ENCODE results near the gene C1GALT1.

The C1GALT1 gene

GRCh38 chr7:7210475-7211237, 28.3 kb downstream of the C1GALT1 start:
- Histone ChIP-seq H3K36me3 (ENCODE audit: insufficient read depth, low read length) (peaks cover 45% of the 10 kb centered on the region), H3K4me2 (ENCODE audit: low read length) (no peak overlapping the region), H3F3A (ENCODE audit: insufficient read depth, low read length) (no peaks in the 10 kb centered on the region), H3K4me1 (ENCODE audit: insufficient read depth, low read length, severe bottlenecking) (no peaks in the 10 kb centered on the region), H2AFZ (ENCODE audit: low read length) (no peak overlapping the region), H3K4me3 (ENCODE audit: low read depth, low read length, poor library complexity, severe bottlenecking) (no peak overlapping the region), H3K27me3 (ENCODE audit: insufficient read depth, low read length) (no peaks in the 10 kb centered on the region), H3K9me2 (ENCODE audit: low read depth, low read length) (no peaks in the 10 kb centered on the region), H3K9ac (ENCODE audit: low read length) (no peak overlapping the region), H3K27ac (ENCODE audit: low read depth, low read length, poor library complexity, severe bottlenecking) (no peak overlapping the region), H4K20me1 (ENCODE audit: insufficient read depth, low read length) (no peaks in the 10 kb centered on the region), H3K79me2 (ENCODE audit: insufficient read depth, low read length) (peaks cover 77% of the 10 kb centered on the region), H3K9me3 (ENCODE audit: low read length) (no peaks in the 10 kb centered on the region)
- TF ChIP-seq CTCF (IDR thresholded peaks at IDR 0.05; ENCODE audit: low read length), result no peak

DNA sequence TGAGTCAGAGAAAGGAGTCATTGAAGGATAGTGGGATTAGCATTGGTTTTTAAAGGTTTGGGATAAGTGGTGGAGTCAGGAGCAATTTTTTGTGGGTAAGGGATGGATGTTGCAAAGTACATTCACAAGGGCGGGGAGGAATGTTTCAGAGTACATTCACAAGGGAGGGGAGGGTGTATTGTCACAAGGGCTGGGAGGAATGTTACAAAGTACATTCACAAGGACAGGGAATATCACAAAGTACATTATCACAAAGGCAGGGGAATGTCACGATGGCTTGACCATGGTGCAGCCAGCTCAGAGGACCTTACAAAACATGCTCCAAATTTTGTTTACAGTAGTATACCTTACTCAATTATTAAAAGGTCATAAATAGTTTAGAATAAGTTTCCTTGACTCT, 30.3 kb downstream of the C1GALT1 start:
- H3K79me2 ChIP-seq (ENCODE audit: insufficient read depth, low read length), result peaks cover 58% of the 10 kb centered on the region
- H2AFZ ChIP-seq (ENCODE audit: low read length), result no peak overlapping the region
- no peaks in the 10 kb centered on the region for H3K27me3 ChIP-seq (ENCODE audit: insufficient read depth, low read length)
- H3K36me3 ChIP-seq (ENCODE audit: insufficient read depth, low read length), result peaks cover 61% of the 10 kb centered on the region
- H3K9me3 ChIP-seq (ENCODE audit: low read length), result no peaks in the 10 kb centered on the region
- no peak overlapping the region for H3K27ac ChIP-seq (ENCODE audit: low read depth, low read length, poor library complexity, severe bottlenecking)
- no peaks in the 10 kb centered on the region for H4K20me1 ChIP-seq (ENCODE audit: insufficient read depth, low read length)
- no peak overlapping the region for H3K9ac ChIP-seq (ENCODE audit: low read length)
- no peak for TF ChIP-seq EZH2 (IDR thresholded peaks at IDR 0.05; ENCODE audit: borderline replicate concordance, low read length)
- TF ChIP-seq CTCF (IDR thresholded peaks at IDR 0.05; ENCODE audit: low read length), result no peak
- H3F3A ChIP-seq (ENCODE audit: insufficient read depth, low read length), result no peaks in the 10 kb centered on the region
- no peak overlapping the region for H3K4me2 ChIP-seq (ENCODE audit: low read length)
- H3K4me3 ChIP-seq (ENCODE audit: low read depth, low read length, poor library complexity, severe bottlenecking), result no peak overlapping the region
- no peaks in the 10 kb centered on the region for H3K9me2 ChIP-seq (ENCODE audit: low read depth, low read length)
- no peaks in the 10 kb centered on the region for H3K4me1 ChIP-seq (ENCODE audit: insufficient read depth, low read length, severe bottlenecking)

DNA sequence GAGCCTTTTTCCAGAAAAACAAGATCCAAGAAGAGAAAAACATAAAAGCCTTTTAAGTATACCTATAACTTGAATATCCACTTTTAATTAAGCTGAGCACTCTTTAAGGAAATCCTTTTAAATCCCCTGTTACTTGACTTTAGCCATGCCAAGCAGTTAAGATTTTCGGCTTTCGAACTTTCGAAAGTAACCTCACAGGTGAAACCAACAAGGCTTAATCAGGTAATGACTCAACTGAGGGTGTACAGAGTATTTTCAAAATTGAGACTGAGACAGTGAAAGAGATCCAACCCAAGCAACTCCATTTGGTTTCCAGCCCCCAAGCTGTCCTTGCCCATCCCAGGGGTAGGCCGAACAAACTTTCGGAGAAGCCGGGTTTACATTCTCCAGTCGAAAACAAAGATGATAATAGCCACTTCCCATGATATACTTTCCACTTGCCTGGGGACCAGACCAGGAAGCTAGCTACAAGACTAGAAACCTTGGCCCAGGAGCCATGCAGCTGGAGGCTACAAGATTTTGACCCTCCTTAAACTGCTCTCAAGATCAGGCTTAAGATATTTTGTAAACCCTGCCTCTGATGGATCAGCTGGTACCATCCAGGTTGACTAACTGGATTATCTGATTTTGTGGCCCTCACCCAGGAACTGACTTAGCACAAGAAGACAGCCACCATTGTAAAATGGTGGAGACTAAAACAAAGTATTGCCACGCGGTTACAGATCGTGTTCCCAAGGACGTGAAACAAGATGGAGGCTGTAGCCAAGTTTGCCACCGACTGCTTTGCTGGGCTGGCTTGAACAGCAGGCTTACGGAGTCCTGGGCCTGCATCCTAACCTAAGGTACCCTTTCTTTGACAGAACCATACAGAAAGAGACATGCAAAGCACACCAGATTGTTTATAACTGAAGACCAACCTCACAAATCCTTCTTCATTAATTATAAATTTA, 32.3 kb downstream of the C1GALT1 start:
- H3K9ac ChIP-seq (ENCODE audit: low read length), result no peak overlapping the region
- peaks cover 64% of the 10 kb centered on the region for H3K36me3 ChIP-seq (ENCODE audit: insufficient read depth, low read length)
- H3K27me3 ChIP-seq (ENCODE audit: insufficient read depth, low read length), result no peaks in the 10 kb centered on the region
- no peaks in the 10 kb centered on the region for H3K4me1 ChIP-seq (ENCODE audit: insufficient read depth, low read length, severe bottlenecking)
- H4K20me1 ChIP-seq (ENCODE audit: insufficient read depth, low read length), result no peaks in the 10 kb centered on the region
- H3K27ac ChIP-seq (ENCODE audit: low read depth, low read length, poor library complexity, severe bottlenecking), result no peak overlapping the region
- H3K4me3 ChIP-seq (ENCODE audit: low read depth, low read length, poor library complexity, severe bottlenecking), result no peak overlapping the region
- H3K9me3 ChIP-seq (ENCODE audit: low read length), result no peaks in the 10 kb centered on the region
- H2AFZ ChIP-seq (ENCODE audit: low read length), result no peak overlapping the region
- no peaks in the 10 kb centered on the region for H3F3A ChIP-seq (ENCODE audit: insufficient read depth, low read length)
- TF ChIP-seq CTCF (IDR thresholded peaks at IDR 0.05; ENCODE audit: low read length) (no peak), EZH2 (IDR thresholded peaks at IDR 0.05; ENCODE audit: borderline replicate concordance, low read length) (no peak)
- no peak overlapping the region for H3K4me2 ChIP-seq (ENCODE audit: low read length)
- peaks cover 38% of the 10 kb centered on the region for H3K79me2 ChIP-seq (ENCODE audit: insufficient read depth, low read length)
- H3K9me2 ChIP-seq (ENCODE audit: low read depth, low read length), result no peaks in the 10 kb centered on the region

Data from OCI-LY1 (cell line).